GM12865 (cell line): ENCODE data around the gene RXRG.

Experiments used
- DNase-seq: peaks from one replicate; pipeline ENCODE4 v3.0.0; 2010; ENCODE audit warnings: low read depth
- H3K4me3 ChIP-seq: 2 replicates; pipeline ENCODE4 v1.5.1; 2011; ENCODE audit warnings: mild to moderate bottlenecking, low read depth, low read length, control low read depth
- TF ChIP-seq, protein P1 (sequence below): IDR thresholded peaks from 2 replicates; pipeline ENCODE4 v1.5.1; 2011; ENCODE audit warnings: low read length, control low read depth, low read depth, inconsistent platforms; ENCODE audit not compliant: insufficient read depth; ENCODE audit errors: missing control alignments

The RXRG gene

DNA sequence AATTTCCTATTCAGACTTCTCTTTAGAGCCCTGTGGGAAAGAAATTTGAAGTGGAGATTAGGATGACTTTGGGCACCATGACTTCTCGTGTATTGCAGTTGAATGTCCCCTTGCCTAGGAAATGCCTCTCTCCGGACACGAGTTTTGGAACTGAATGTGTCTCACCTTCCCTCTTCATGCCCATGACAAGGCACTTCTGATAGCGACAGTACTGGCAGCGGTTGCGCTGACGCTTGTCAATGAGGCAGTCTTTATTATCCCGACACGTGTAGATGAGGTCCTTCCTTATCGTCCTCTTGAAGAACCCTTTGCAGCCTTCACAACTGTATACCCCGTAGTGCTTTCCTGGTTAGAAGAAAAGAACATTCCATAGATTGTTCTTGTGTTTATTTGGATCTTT lies 28.1 kb downstream of the RXRG start:
- TF ChIP-seq, protein P1, sequence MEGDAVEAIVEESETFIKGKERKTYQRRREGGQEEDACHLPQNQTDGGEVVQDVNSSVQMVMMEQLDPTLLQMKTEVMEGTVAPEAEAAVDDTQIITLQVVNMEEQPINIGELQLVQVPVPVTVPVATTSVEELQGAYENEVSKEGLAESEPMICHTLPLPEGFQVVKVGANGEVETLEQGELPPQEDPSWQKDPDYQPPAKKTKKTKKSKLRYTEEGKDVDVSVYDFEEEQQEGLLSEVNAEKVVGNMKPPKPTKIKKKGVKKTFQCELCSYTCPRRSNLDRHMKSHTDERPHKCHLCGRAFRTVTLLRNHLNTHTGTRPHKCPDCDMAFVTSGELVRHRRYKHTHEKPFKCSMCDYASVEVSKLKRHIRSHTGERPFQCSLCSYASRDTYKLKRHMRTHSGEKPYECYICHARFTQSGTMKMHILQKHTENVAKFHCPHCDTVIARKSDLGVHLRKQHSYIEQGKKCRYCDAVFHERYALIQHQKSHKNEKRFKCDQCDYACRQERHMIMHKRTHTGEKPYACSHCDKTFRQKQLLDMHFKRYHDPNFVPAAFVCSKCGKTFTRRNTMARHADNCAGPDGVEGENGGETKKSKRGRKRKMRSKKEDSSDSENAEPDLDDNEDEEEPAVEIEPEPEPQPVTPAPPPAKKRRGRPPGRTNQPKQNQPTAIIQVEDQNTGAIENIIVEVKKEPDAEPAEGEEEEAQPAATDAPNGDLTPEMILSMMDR: no peak
- H3K4me3 ChIP-seq: no peak overlapping the region
- DNase-seq: no peak

DNA sequence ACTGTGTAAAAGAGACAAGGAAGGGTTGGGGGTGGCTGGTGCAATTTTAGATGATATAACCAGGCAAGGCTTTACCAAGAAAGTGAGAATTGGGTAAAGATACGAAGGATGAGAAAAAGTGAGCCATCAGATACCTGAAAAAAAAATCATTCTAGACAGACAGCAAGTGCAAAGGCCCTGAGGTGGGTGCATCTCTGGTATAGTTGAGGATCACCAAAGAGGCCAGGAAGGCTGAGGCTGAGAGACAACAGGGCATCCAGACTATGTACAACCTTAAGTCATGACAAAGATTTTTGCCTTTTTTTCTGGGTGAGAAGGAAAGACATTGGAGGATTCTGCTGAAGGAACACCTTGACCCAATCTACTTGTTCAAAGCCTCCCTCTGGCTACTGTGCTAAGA lies 29.9 kb downstream of the RXRG start:
- no peak for DNase-seq
- TF ChIP-seq, protein P1: no peak
- H3K4me3 ChIP-seq: no peak overlapping the region

DNA sequence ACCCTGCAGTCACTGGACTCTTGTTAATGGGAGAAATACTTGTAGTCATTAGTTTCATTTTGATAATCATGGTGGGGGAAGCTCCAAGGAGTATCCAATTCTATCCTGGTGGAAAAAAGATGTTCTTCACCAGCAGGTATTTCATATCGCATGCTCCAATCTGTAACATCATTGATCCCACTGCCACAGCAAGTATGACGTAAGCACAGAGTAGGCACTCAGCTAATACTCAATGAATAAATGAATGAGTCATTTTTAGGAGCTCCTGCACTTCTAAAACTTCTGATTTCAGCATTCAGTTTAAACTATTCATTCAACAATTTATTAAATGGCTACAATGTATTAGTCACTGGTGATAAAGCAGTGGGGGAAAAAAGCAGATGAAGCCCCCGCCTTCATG lies 30.3 kb downstream of the RXRG start:
- TF ChIP-seq, protein P1: no peak
- H3K4me3 ChIP-seq: no peak overlapping the region
- DNase-seq: no peak

DNA sequence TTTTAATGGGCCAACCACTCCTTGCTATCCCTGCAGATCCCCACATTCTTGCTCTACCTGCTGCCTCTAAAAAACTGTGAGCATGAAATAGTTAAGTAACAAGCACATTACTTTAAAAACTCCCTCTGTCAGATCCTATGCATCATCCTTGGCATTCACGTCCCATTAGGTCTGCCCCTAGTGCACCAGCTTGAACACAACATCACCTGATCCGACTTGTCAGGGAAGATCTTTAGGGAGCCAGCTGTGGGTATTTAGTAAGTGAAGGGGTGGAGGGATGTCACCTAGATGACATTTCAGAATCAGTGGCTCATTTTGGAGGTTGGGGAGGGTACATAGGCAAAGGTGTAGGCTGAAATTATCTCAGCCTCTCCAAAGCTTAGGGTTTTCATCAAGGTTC lies 33.5 kb downstream of the RXRG start:
- DNase-seq: no peak
- no peak overlapping the region for H3K4me3 ChIP-seq
- TF ChIP-seq, protein P1: no peak

DNA sequence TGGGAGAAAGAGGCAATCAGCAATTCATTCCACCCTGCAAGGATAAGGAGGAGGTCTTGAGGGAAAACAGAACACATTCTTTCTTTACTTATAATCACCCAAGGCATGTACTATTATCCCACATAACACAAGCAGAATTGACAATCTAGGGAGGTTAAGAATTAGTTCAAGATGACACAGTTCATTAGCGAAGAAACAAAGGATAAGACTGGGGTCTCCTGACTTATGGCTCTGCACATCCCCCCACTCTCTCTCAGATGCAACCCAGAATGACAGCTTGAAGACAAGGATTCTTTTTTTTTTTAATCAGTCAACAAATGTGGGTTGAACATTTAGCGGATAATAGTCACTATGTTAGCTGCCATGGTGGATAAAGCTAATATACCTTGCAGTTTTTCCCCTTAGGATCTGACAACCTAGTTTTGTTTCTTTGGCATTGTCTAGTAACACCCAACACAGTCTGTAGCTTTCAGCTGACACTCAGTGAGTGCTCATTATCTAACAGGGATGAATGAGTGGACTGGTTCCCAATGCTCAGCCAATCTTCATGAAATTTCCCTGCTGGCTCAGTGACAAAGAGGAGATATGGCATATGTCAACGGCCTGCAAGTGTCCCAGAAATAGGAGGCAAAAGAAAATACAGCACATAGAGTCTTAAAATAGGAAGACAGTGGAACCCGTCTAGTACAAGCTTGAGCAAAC lies 35.1 kb downstream of the RXRG start:
- TF ChIP-seq, protein P1: no peak
- no peak overlapping the region for H3K4me3 ChIP-seq
- no peak for DNase-seq

DNA sequence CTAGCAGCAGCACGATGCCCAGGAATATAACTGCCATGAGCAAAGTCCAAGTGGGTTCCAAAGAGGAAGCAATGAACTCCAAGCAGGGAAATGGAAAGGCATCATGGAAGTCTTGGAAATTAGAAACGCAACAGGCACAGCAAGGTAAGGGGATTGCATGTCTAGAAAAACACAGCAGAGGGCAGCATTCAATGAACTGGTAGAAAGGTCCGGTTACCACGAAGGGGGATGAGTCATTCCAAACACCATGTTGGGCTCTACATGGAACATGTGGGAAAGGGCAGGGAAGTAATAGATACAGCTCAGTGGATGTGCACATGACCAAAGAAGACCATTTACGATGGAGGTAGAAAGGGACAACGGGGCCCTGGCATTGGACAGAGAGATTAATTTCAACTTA lies 36.4 kb downstream of the RXRG start:
- H3K4me3 ChIP-seq: no peak overlapping the region
- TF ChIP-seq, protein P1: peak; percentile 33
- peak; percentile 36 for DNase-seq

DNA sequence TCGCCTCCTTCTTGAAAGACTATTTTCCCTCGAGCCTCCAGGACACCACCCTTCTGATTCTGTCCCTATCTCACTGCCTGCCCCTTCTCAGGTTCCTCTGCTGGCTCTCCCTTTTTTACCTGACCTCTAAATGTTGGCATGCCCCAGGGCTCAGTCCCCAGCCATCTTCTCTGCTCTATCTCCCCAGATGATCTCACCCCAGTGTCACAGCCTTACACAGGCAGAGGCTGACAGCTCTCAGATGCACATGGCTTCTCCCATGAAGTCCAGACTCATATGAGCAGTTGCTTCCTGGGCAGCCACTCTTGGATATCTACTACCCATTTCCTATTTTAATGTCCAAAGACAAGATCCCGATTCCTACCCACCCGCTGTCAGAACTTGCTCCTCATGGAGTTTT lies 37.5 kb downstream of the RXRG start:
- TF ChIP-seq, protein P1: no peak
- DNase-seq: no peak
- no peak overlapping the region for H3K4me3 ChIP-seq
